ENCODE results near the gene PICK1.
"Not testable (repeated sequence)": the region's sequence is repeated elsewhere in the genome, so short reads cannot be mapped to it uniquely, and the experiment has no call there.

DNA sequence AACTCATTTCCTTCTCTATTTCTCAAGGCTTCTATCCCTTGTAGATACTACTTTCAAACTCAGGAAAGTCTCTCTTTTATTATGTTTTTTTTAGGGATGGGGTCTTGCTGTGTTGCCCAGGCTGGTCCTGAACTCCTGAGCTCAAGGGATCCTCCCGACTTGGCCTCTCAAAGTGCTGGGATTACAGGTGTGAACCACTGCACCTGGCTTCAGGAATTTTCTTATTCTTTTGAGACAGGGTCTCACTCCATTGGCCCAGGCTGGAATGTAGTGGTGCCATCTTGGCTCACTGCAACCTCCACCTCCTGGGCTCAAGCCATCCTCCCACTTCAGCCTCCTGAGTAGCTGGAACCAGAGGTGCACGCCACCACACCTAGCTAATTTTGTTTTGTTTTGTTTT lies 22.0 kb downstream of the PICK1 start:
- TF ChIP-seq, protein P1, sequence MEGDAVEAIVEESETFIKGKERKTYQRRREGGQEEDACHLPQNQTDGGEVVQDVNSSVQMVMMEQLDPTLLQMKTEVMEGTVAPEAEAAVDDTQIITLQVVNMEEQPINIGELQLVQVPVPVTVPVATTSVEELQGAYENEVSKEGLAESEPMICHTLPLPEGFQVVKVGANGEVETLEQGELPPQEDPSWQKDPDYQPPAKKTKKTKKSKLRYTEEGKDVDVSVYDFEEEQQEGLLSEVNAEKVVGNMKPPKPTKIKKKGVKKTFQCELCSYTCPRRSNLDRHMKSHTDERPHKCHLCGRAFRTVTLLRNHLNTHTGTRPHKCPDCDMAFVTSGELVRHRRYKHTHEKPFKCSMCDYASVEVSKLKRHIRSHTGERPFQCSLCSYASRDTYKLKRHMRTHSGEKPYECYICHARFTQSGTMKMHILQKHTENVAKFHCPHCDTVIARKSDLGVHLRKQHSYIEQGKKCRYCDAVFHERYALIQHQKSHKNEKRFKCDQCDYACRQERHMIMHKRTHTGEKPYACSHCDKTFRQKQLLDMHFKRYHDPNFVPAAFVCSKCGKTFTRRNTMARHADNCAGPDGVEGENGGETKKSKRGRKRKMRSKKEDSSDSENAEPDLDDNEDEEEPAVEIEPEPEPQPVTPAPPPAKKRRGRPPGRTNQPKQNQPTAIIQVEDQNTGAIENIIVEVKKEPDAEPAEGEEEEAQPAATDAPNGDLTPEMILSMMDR (IDR thresholded peaks at IDR 0.05; ENCODE audit: low read depth, low read length, missing input control), result not testable (repeated sequence)
- not testable (repeated sequence) for TF ChIP-seq EGR1 (IDR thresholded peaks at IDR 0.05; ENCODE audit: low read depth in 2 of 2); TAF1 (conservative IDR thresholded peaks at IDR 0.05); HNF4G (IDR thresholded peaks at IDR 0.05); RAD21 (IDR thresholded peaks at IDR 0.05); JUND (IDR thresholded peaks at IDR 0.05); FOXA1 (IDR thresholded peaks at IDR 0.05); SP1 (IDR thresholded peaks at IDR 0.05); RXRA (IDR thresholded peaks at IDR 0.05)
- TF ChIP-seq, protein P2, sequence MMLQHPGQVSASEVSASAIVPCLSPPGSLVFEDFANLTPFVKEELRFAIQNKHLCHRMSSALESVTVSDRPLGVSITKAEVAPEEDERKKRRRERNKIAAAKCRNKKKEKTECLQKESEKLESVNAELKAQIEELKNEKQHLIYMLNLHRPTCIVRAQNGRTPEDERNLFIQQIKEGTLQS (IDR thresholded peaks at IDR 0.05), result not testable (repeated sequence)
- TF ChIP-seq, protein P3, sequence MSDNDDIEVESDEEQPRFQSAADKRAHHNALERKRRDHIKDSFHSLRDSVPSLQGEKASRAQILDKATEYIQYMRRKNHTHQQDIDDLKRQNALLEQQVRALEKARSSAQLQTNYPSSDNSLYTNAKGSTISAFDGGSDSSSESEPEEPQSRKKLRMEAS (IDR thresholded peaks at IDR 0.05), result not testable (repeated sequence)
- TF ChIP-seq, protein P4, sequence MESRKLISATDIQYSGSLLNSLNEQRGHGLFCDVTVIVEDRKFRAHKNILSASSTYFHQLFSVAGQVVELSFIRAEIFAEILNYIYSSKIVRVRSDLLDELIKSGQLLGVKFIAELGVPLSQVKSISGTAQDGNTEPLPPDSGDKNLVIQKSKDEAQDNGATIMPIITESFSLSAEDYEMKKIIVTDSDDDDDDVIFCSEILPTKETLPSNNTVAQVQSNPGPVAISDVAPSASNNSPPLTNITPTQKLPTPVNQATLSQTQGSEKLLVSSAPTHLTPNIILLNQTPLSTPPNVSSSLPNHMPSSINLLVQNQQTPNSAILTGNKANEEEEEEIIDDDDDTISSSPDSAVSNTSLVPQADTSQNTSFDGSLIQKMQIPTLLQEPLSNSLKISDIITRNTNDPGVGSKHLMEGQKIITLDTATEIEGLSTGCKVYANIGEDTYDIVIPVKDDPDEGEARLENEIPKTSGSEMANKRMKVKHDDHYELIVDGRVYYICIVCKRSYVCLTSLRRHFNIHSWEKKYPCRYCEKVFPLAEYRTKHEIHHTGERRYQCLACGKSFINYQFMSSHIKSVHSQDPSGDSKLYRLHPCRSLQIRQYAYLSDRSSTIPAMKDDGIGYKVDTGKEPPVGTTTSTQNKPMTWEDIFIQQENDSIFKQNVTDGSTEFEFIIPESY (IDR thresholded peaks at IDR 0.05), result not testable (repeated sequence)

Measured in liver (tissue), 3 donors.